ENCODE measurements around the gene SLC45A2. TPM values are rescaled to one million over a fixed set of nuclear protein-coding genes. Genes with fewer than 3 reads are reported as not detected.
"Not testable (repeated sequence)": the region's sequence is repeated elsewhere in the genome, so short reads cannot be mapped to it uniquely, and the experiment has no call there.

Gene SLC45A2, protein sequence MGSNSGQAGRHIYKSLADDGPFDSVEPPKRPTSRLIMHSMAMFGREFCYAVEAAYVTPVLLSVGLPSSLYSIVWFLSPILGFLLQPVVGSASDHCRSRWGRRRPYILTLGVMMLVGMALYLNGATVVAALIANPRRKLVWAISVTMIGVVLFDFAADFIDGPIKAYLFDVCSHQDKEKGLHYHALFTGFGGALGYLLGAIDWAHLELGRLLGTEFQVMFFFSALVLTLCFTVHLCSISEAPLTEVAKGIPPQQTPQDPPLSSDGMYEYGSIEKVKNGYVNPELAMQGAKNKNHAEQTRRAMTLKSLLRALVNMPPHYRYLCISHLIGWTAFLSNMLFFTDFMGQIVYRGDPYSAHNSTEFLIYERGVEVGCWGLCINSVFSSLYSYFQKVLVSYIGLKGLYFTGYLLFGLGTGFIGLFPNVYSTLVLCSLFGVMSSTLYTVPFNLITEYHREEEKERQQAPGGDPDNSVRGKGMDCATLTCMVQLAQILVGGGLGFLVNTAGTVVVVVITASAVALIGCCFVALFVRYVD
- total RNA-seq = not detected

DNA sequence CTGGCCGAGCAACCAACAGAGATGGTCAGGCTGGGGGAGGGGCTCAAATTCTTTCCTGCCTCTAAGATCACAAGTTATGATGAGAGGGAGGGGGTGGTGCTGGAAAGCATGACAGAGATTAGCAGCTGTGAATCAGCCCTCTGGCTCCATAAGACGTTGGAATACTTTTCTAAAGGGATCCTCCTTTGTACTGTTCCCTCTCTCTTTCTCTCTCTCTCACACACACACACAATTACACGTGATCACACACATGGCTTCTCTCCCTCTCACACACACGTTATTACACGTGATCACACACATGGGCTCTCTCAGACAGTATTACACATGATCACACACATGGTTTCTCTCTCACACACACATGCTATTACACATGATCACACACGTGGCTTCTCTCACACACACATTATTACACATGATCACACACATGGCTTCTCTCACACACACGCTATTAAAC is at the start of gene SLC45A2:
SLC45A2 (minus strand) TSS at position 23 of the 454 bp plus-strand sequence. CDS start 110 bp downstream, outside the sequence.
- POLR2A ChIA-PET = no interaction called here
- intact Hi-C loops (cut with micrococcal nuclease) = no loop called here
- Mint-ChIP-seq H3K27ac (no peak within 1 kb of the TSS), H3K36me3 (ENCODE audit: low read depth) (peaks cover 19% of the 10 kb centered on the region), H3K4me3 (no peak within 1 kb of the TSS), H3K4me1 (ENCODE audit: low read depth) (no peaks in the 10 kb centered on the region), H3K27me3 (no peaks in the 10 kb centered on the region), H3K9me3 (no peaks in the 10 kb centered on the region)
- TF ChIP-seq, protein P1, sequence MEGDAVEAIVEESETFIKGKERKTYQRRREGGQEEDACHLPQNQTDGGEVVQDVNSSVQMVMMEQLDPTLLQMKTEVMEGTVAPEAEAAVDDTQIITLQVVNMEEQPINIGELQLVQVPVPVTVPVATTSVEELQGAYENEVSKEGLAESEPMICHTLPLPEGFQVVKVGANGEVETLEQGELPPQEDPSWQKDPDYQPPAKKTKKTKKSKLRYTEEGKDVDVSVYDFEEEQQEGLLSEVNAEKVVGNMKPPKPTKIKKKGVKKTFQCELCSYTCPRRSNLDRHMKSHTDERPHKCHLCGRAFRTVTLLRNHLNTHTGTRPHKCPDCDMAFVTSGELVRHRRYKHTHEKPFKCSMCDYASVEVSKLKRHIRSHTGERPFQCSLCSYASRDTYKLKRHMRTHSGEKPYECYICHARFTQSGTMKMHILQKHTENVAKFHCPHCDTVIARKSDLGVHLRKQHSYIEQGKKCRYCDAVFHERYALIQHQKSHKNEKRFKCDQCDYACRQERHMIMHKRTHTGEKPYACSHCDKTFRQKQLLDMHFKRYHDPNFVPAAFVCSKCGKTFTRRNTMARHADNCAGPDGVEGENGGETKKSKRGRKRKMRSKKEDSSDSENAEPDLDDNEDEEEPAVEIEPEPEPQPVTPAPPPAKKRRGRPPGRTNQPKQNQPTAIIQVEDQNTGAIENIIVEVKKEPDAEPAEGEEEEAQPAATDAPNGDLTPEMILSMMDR (IDR thresholded peaks at IDR 0.05) = no peak
- CTCF ChIA-PET = no interaction called here
- DNase-seq = no peak
- no peak for ATAC-seq

- POLR2A ChIA-PET = no interaction called here
- CTCF ChIA-PET = no interaction called here
- Mint-ChIP-seq H3K27me3 (no peaks in the 10 kb centered on the region), H3K27ac (no peak overlapping the region), H3K36me3 (ENCODE audit: low read depth) (peaks cover 9% of the 10 kb centered on the region), H3K4me3 (no peak overlapping the region), H3K9me3 (no peaks in the 10 kb centered on the region), H3K4me1 (ENCODE audit: low read depth) (no peaks in the 10 kb centered on the region)
- ATAC-seq (no peak), DNase-seq (no peak)
- intact Hi-C loops (cut with micrococcal nuclease) = no loop called here
- TF ChIP-seq, protein P1 (IDR thresholded peaks at IDR 0.05) = no peak
Measured at GRCh38 chr5:34031966-34032365, 47.5 kb upstream of the SLC45A2 start.

- no peaks in the 10 kb centered on the region for H3K9me3 Mint-ChIP-seq
- no peaks in the 10 kb centered on the region for H3K4me1 Mint-ChIP-seq (ENCODE audit: low read depth)
- TF ChIP-seq, protein P1 (IDR thresholded peaks at IDR 0.05) = no peak
- intact Hi-C loops (cut with micrococcal nuclease) = no loop called here
- DNase-seq (no peak), ATAC-seq (no peak)
- no peaks in the 10 kb centered on the region for H3K27me3 Mint-ChIP-seq
- peaks cover 9% of the 10 kb centered on the region for H3K36me3 Mint-ChIP-seq (ENCODE audit: low read depth)
- CTCF ChIA-PET = interaction anchor here (0.9 kb wide), 1 partner anchor 19 kb away, joined by 3 read pairs; no protein-coding TSS in a partner anchor
- H3K4me3 Mint-ChIP-seq = no peak overlapping the region
- POLR2A ChIA-PET = no interaction called here
- no peak overlapping the region for H3K27ac Mint-ChIP-seq
Measured at GRCh38 chr5:34031117-34031516, 46.6 kb upstream of the SLC45A2 start.

DNA sequence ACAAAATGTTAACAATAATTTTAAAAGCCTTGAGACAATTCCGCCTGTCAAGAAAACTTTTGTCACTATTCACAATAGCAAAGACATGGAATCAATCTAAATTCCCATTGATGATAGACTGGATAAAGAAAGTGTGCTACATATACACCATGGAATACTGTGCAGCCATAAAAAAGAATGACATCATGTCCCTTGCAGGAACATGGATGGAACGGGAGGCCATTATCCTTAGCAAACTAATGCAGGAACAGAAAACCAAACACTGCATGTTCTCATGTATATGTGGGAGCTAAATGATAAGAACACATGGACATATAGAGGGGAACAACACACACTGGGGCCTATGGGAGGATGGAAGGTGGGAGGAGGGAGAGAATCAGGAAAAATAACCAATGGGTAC is 46.1 kb upstream of the SLC45A2 start:
- H3K36me3 Mint-ChIP-seq (ENCODE audit: low read depth); H3K4me3 Mint-ChIP-seq; H3K4me1 Mint-ChIP-seq (ENCODE audit: low read depth); H3K27me3 Mint-ChIP-seq; H3K27ac Mint-ChIP-seq; intact Hi-C loops (cut with micrococcal nuclease); H3K9me3 Mint-ChIP-seq; DNase-seq; ATAC-seq; POLR2A ChIA-PET: not testable (repeated sequence)
- CTCF ChIA-PET = interaction anchor here (0.9 kb wide), 1 partner anchor 19 kb away, joined by 3 read pairs; no protein-coding TSS in a partner anchor

DNA sequence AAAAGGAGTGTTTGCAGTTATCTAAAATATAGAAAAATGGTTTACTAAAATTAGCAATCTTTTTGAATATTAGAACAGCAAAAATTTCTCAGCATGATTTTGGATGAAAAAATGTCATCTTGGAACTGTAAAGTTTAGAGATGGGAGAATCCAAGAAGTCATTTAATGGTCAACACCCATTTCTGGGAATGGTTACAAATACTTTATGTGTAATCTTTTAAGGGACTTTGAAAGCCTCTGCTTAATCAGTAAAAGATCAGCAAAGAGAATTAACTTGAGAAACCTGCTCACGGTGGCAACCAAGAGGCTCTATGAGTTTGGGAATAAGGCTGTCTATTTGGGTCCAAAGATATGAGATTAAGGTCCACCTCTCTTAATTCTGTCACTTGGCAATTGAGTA is 45.6 kb upstream of the SLC45A2 start:
- TF ChIP-seq, protein P1 (IDR thresholded peaks at IDR 0.05) = no peak
- DNase-seq (no peak), ATAC-seq (no peak)
- H3K4me3 Mint-ChIP-seq = no peak overlapping the region
- H3K4me1 Mint-ChIP-seq (ENCODE audit: low read depth) = no peaks in the 10 kb centered on the region
- peaks cover 9% of the 10 kb centered on the region for H3K36me3 Mint-ChIP-seq (ENCODE audit: low read depth)
- H3K9me3 Mint-ChIP-seq = no peaks in the 10 kb centered on the region
- ChIA-PET POLR2A (no interaction called here), CTCF (interaction anchor here (0.9 kb wide), 1 partner anchor 20 kb away, joined by 3 read pairs; no protein-coding TSS in a partner anchor)
- no peaks in the 10 kb centered on the region for H3K27me3 Mint-ChIP-seq
- intact Hi-C loops (cut with micrococcal nuclease) = no loop called here
- H3K27ac Mint-ChIP-seq = no peak overlapping the region
